CD4-positive, alpha-beta T cell treated with Interleukin-21 for 1 hour (primary cell): ENCODE data around the gene CCDC190.
A peak's percentile ranks its signal among the peaks of the same experiment; 100 is the strongest.
"Not testable (repeated sequence)": the region's sequence is repeated elsewhere in the genome, so short reads cannot be mapped to it uniquely, and the experiment has no call there.

Experiments
- DNase-seq: peaks from one replicate; pipeline ENCODE4 v3.0.0-alpha.2; 2020

Gene CCDC190

GRCh38 chr1:162861101-162861500 lies at the start of gene CCDC190:
TSS of gene CCDC190 (minus strand) at chr1:162861175. CDS start at chr1:162859646, 1,529 bp downstream.
- no peak for DNase-seq

GRCh38 chr1:162910161-162910560 lies 49.2 kb upstream of the CCDC190 start:
- no peak for DNase-seq

GRCh38 chr1:162908780-162909179 lies 47.8 kb upstream of the CCDC190 start:
- DNase-seq = no peak

- no peak for DNase-seq
Measured at GRCh38 chr1:162908236-162908635, 47.3 kb upstream of the CCDC190 start.

DNA sequence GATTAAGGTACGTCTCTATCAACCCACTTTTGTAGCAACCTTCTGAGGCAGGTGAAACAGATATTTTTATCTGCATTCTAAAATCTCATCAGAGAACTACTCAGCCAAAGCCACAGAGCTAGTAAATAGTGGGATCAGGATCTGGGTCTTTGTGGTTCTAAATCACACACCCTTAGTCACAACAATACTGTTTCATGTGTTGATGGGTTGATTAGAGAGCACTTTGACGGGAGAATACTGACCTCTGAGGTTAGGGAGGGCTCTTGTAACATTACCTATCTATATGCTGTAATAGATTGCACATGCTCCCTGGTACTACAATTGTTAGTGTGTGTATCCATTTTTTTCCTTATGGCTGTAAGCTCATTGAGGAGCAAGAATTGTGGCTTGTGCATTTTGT lies 45.5 kb upstream of the CCDC190 start:
- DNase-seq = no peak

DNA sequence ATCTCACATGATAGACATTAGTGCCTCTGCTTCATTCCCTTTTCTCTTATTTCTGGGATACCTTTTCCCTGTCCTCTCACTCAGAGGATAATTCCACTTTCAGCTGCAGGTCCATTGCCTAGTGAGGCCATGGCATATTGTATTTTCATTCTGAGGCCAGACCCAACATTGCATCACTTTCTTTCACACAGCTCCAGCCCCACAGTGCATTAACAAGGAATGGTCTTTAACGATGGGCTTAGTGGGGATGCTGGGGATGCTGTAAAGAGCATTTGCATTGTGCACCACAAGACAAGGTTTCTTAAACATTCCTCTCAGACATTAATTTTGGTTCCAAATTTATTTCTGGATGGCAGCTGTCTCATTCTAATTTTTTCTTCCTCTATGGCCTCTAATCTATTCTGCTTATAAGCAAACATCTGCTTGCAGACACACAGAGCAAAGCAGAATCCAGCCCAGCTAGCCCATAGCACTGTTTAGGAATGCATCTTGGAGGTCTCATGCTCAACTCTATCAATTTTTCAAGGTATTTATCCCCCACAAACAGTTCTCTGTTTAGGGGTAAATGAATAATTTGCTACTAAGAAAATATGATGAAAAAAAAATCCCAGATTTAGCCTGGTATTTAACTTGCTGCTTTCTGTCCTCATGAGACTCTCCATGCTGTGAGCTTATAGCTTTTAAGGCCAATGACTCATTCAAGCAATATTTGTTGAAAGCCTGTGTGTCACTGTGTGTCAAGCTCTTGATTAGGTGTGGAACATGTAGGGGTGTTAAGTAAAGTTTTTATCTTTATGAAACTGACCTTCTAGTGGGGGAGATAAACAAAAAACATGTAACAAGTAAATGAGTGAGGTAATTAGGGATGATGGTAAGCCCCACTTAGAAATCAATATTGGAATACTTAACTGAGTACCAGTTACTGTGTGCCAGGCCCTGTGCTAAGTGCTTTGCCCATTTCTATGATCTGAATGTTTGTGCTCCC lies 44.5 kb upstream of the CCDC190 start:
- no peak for DNase-seq

GRCh38 chr1:162904579-162904978 lies 43.6 kb upstream of the CCDC190 start:
- DNase-seq = no peak

- DNase-seq = no peak
Measured at GRCh38 chr1:162904023-162904422, 43.0 kb upstream of the CCDC190 start.

GRCh38 chr1:162903246-162903645 lies 42.3 kb upstream of the CCDC190 start:
- DNase-seq = no peak

DNA sequence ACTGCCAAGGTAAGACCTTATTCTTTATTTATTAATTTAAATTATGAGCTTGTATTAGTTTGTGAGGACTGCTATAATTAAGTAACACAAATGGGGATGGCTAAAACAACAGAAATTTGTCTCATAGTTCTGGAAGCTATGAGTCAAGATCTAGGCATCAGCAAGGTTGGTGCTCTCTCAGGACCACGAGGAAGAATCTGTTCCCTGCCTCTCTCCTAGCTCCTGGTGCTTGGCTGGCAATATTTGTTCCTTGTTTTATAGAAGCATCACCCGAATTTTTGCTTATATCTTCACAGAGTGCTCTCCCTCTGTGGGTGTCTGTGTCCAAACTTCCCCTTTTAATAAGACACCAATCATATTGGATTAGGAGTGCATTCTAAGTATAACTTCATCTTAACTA lies 41.4 kb upstream of the CCDC190 start:
- no peak for DNase-seq

GRCh38 chr1:162901243-162901642 lies 40.3 kb upstream of the CCDC190 start:
- no peak for DNase-seq

GRCh38 chr1:162899422-162900146 lies 38.6 kb upstream of the CCDC190 start:
- no peak for DNase-seq

- DNase-seq = no peak
Measured at GRCh38 chr1:162893612-162893908, 32.6 kb upstream of the CCDC190 start.

DNA sequence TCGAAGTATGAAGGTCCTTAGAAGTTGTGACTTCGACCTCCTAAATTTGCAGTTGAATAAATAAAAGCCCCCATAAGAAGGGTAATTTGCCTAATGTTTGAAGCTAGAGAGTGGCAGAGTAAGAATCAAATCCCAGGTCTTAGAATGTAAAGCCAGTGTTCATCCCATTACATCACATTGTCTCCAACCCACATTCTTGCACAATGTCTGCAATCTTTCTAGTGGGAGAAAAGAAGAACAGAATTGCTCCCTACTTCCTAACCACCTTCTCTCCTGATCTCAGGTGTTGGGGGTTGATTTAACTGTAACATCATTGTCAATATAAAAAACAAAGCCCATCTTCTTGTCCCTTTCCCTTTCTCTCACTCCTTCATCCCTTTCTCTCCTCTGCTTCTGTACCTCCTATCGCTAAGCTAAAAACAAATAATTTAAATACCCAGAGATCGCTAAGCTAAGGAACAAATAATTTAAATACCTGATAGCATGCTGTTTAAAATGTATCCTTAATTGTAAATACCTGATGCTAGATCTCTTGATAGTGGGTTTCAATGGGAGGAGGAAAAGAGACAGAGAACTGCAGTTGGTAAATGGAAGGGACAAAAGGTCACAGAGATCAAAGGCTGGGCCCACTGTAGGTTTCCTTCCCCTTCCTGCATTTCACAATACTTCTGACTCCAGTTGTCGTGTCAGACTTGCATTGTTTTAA lies 32.1 kb upstream of the CCDC190 start:
- DNase-seq = no peak

- no peak for DNase-seq
Measured at GRCh38 chr1:162889989-162890388, 29.0 kb upstream of the CCDC190 start.

- no peak for DNase-seq
Measured at GRCh38 chr1:162886705-162887104, 25.7 kb upstream of the CCDC190 start.

DNA sequence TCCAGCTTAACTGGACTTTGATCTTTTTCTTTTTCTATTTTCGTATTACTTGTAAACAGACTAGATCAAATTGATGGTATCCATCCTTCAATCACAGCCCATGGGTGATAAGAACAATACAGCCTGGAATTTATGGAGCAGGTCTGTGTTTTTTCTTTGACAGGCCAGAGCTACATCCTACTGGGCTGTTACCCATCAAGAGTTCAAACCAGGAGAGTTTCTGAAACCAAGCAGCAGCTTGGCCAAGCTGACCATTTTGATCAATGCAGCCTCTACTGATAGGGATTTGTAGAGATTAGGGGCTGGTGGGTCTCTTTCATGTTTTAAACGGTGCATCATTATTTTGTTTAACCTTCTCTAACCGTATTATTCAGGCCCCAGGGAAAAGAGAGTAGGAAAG lies 24.3 kb upstream of the CCDC190 start:
- DNase-seq = no peak

GRCh38 chr1:162884831-162885230 lies 23.9 kb upstream of the CCDC190 start:
- DNase-seq = no peak

GRCh38 chr1:162882248-162882674 lies 21.3 kb upstream of the CCDC190 start:
- no peak for DNase-seq

DNA sequence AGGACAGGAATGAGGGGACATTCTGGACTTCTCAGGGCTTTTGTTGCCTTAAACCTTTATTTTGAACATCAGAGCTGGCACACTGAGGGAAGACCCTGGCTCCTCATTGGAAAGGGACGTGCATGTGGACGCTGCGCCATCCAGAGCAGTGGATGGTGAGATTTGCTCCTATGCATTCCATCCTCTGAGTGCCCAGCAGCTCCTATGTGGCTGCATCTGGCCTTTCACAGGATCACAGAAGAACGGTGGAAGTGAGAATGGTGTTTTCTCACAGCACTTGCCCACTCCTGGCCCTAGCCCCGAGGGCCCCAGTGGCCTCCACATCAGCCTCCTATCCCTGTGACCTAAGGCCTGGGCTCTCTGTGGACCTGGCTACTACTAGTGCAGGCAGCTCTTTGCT lies 20.6 kb upstream of the CCDC190 start:
- no peak for DNase-seq

GRCh38 chr1:162880617-162881016 lies 19.6 kb upstream of the CCDC190 start:
- DNase-seq = not testable (repeated sequence)

DNA sequence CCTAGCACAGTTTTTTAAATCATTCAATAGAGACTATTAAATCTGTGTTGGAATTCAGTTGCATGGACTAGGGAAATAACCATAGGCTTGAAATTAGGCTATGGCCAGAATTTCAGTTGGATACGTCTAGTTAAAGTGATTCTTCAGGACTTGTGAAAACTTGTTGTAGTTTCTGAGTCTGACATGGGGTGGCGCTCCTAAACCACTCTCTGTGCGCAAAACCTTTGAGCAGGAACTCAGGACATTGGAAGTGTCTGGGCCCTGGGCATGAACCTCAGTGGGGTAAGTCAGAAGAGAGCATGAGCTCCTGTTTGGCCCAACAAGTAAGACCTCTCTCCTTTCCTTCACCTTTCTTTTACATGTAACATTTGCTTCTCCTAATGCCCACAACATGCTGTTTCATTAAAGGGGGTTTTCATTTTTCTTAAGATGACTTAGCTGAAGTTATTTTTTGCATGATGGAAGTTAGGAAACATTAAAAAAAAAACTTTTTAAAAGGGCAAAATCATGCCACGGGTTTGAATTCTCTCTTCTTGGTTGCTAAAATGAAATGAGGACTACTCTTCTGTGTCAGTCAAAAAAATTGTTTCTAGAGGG lies 17.1 kb upstream of the CCDC190 start:
- DNase-seq = peak; percentile 3

DNA sequence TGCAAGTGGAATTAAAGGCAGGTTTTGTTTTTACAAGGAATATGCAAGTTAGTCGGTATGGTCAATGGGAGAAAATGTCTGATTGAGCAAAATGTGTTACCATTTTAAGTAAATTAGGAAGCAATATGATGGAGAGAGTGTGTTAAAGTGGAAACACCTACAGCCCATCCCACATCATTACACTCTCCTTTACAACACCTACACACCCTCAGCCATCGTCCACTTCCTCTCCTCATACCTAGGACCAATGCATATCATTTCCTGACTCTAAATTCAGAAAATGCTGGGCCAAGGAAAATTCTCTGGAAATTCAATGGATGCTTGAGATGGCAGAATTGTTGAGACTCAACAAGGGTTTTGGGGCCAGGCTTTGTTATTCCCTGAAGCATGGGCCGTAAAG lies 16.4 kb upstream of the CCDC190 start:
- no peak for DNase-seq
